Breast epithelium (tissue), 4 donors: ENCODE measurements around the gene MYLK. TPM values are rescaled to one million over a fixed set of nuclear protein-coding genes. Genes with fewer than 3 reads are reported as not detected.
A peak's percentile ranks its signal among the peaks of the same experiment; 100 is the strongest.
"Not testable (repeated sequence)": the region's sequence is repeated elsewhere in the genome, so short reads cannot be mapped to it uniquely, and the experiment has no call there.

Experiments used
- DNase-seq, 2 donors: peaks; one replicate each; pipeline ENCODE4 v3.0.0-alpha.2; 2019; ENCODE audit warnings: low spot score in 2 of 2
- H3K27ac ChIP-seq, 2 donors: fragments of 200-600 bp; sonication (generic) in 1 of 2; one replicate each; pipeline ENCODE4 v1.5.1; 2016 to 2019; ENCODE audit warnings: mild to moderate bottlenecking in 1 of 2
- H3K27me3 ChIP-seq, 2 donors: fragments of 200-600 bp; sonication (generic) in 1 of 2; one replicate each; pipeline versions ENCODE4 v1.5.1 to v1.6.0; 2017 to 2019; ENCODE audit warnings: control low read depth in 1 of 2, mild to moderate bottlenecking in 1 of 2
- H3K36me3 ChIP-seq: fragments of 200-600 bp; one replicate; pipeline ENCODE4 v1.5.1; 2019
- H3K4me1 ChIP-seq, 2 donors: fragments of 200-600 bp; sonication (generic); one replicate each; pipeline ENCODE4 v1.5.1; 2016 to 2019; ENCODE audit warnings: control low read depth in 1 of 2
- H3K4me3 ChIP-seq, 3 donors: fragments of 200-600 bp; sonication (generic); 1 replicate in 2 of 3; 2 replicates in 1 of 3; pipeline ENCODE4 v1.5.1; 2016 to 2019; ENCODE audit warnings: mild to moderate bottlenecking in 3 of 3, moderate library complexity in 2 of 3
- H3K9me3 ChIP-seq, 2 donors: fragments of 200-600 bp; sonication (generic) in 1 of 2; one replicate each; pipeline ENCODE4 v1.5.1; 2016 to 2019; ENCODE audit warnings: control low read depth in 1 of 2
- CTCF ChIP-seq, 3 donors: fragments of 450-650 bp; IDR thresholded peaks; one replicate each; pipeline ENCODE4 v1.5.1; 2016 to 2017; ENCODE audit warnings: antibody characterized with exemption in 3 of 3, mild to moderate bottlenecking in 3 of 3, moderate library complexity in 3 of 3
- POLR2A ChIP-seq: fragments of 450-650 bp; IDR thresholded peaks from one replicate; pipeline ENCODE4 v1.6.1; 2016; ENCODE audit warnings: antibody characterized with exemption, mild to moderate bottlenecking, moderate library complexity
- POLR2AphosphoS5 ChIP-seq, 3 donors: sonication (generic); formaldehyde crosslinking; IDR thresholded peaks; one replicate each; pipeline ENCODE4 v1.6.1; 2017; ENCODE audit warnings: antibody characterized with exemption in 3 of 3
- intact Hi-C: fragments of 100-400 bp; cut with DNase I; formaldehyde crosslinking; loops from one replicate; pipeline ENCODE4 v1.15.1; 2023; ENCODE audit warnings: low total_unique reads
- total RNA-seq, 3 donors: library from RNA; depleted of rRNA; stranded (reverse); fragments of >200 nt; gene quantifications; one replicate each; pipeline ENCODE4 v1.1.0, GENCODE V29; 2016

MYLK gene
- total RNA-seq, 3 donors from 2014 or later: 87.2 to 188 (median 181) TPM

- Histone ChIP-seq H3K27ac (peak overlapping the region; percentile 68 to 73), H3K4me1 (no peaks in the 10 kb centered on the region), H3K4me3 (no peak overlapping the region), H3K36me3 (no peaks in the 10 kb centered on the region), H3K9me3 (no peaks in the 10 kb centered on the region), H3K27me3 (no peaks in the 10 kb centered on the region)
- DNase-seq: peak; percentile 70 to 89
- TF ChIP-seq POLR2AphosphoS5 (IDR thresholded peaks at IDR 0.05) (no peak), POLR2A (no peak), CTCF (IDR thresholded peaks at IDR 0.05) (no peak)
- intact Hi-C loops: no loop called here
Measured at GRCh38 chr3:123713211-123713610, 170.9 kb downstream of the MYLK start.

GRCh38 chr3:123712077-123712860 is 171.9 kb downstream of the MYLK start:
- TF ChIP-seq POLR2A: no peak
- TF ChIP-seq CTCF (IDR thresholded peaks at IDR 0.05): no peak
- TF ChIP-seq POLR2AphosphoS5 (IDR thresholded peaks at IDR 0.05): no peak
- H3K36me3 ChIP-seq: no peaks in the 10 kb centered on the region
- no peaks in the 10 kb centered on the region for H3K9me3 ChIP-seq
- H3K27me3 ChIP-seq: no peaks in the 10 kb centered on the region
- intact Hi-C loops: no loop called here
- H3K27ac ChIP-seq: peak overlapping the region; percentile 68 to 73
- peak overlapping the region in 1 of 3 donors; percentile 15 for H3K4me3 ChIP-seq
- DNase-seq: no peak
- no peaks in the 10 kb centered on the region for H3K4me1 ChIP-seq

GRCh38 chr3:123711356-123711755 is 172.8 kb downstream of the MYLK start:
- Histone ChIP-seq H3K9me3 (no peaks in the 10 kb centered on the region), H3K36me3 (no peaks in the 10 kb centered on the region), H3K27ac (peak overlapping the region; percentile 68 to 73), H3K4me3 (no peak overlapping the region), H3K27me3 (no peaks in the 10 kb centered on the region), H3K4me1 (no peaks in the 10 kb centered on the region)
- intact Hi-C loops: no loop called here
- DNase-seq: no peak
- TF ChIP-seq POLR2AphosphoS5 (IDR thresholded peaks at IDR 0.05): no peak
- TF ChIP-seq POLR2A: no peak
- TF ChIP-seq CTCF (IDR thresholded peaks at IDR 0.05): no peak

- Histone ChIP-seq H3K27ac (no peak overlapping the region), H3K27me3 (no peaks in the 10 kb centered on the region), H3K4me3 (no peak overlapping the region), H3K4me1 (no peaks in the 10 kb centered on the region), H3K36me3 (no peaks in the 10 kb centered on the region), H3K9me3 (no peaks in the 10 kb centered on the region)
- intact Hi-C loops: loop anchor here (10.0 kb wide), 1 partner anchor 64 kb away; no protein-coding TSS in a partner anchor
- DNase-seq: no peak
- TF ChIP-seq POLR2A (no peak), CTCF (IDR thresholded peaks at IDR 0.05) (no peak), POLR2AphosphoS5 (IDR thresholded peaks at IDR 0.05) (no peak)
Measured at GRCh38 chr3:123708531-123708930, 175.6 kb downstream of the MYLK start.

GRCh38 chr3:123707641-123708040 is 176.5 kb downstream of the MYLK start:
- not testable (repeated sequence) for H3K36me3 ChIP-seq, DNase-seq, H3K4me1 ChIP-seq, H3K4me3 ChIP-seq, H3K9me3 ChIP-seq, H3K27me3 ChIP-seq, H3K27ac ChIP-seq
- intact Hi-C loops: loop anchor here (10.0 kb wide), 1 partner anchor 63 kb away; no protein-coding TSS in a partner anchor
